ENCODE data around the gene CDC14B. TPM values are rescaled to one million over a fixed set of nuclear protein-coding genes. Genes with fewer than 3 reads are reported as not detected.
"Not testable (repeated sequence)": the region's sequence is repeated elsewhere in the genome, so short reads cannot be mapped to it uniquely, and the experiment has no call there.

CDC14B gene
- total RNA-seq, 1 donor from 2014 or later = 9.5 TPM

GRCh38 chr9:96621618-96622017, 2.0 kb upstream of the CDC14B start:
- no peak for DNase-seq

- no peak for DNase-seq
These were observed 1.2 kb upstream of the CDC14B start for GRCh38 chr9:96620832-96621269.

- DNase-seq = no peak
These were observed 505 bp upstream of the CDC14B start for GRCh38 chr9:96620181-96620514.

GRCh38 chr9:96619124-96619465, 548 bp downstream of the CDC14B start:
- no peak for DNase-seq

GRCh38 chr9:96618209-96619123, 1.2 kb downstream of the CDC14B start:
- DNase-seq = peak; percentile 29

GRCh38 chr9:96617439-96618185, 2.0 kb downstream of the CDC14B start:
- no peak for DNase-seq

- no peak for DNase-seq
These were observed 2.7 kb downstream of the CDC14B start for GRCh38 chr9:96616817-96617438.

GRCh38 chr9:96615411-96615810, 4.2 kb downstream of the CDC14B start:
- no peak for DNase-seq

GRCh38 chr9:96614664-96615063, 5.0 kb downstream of the CDC14B start:
- not testable (repeated sequence) for DNase-seq

GRCh38 chr9:96612966-96613589, 6.6 kb downstream of the CDC14B start:
- DNase-seq = no peak

- no peak for DNase-seq
These were observed 7.3 kb downstream of the CDC14B start for GRCh38 chr9:96612105-96612965.

GRCh38 chr9:96611302-96611701, 8.3 kb downstream of the CDC14B start:
- DNase-seq = no peak

- DNase-seq = no peak
These were observed 9.9 kb downstream of the CDC14B start for GRCh38 chr9:96609732-96610131.

GRCh38 chr9:96607971-96608370, 11.7 kb downstream of the CDC14B start:
- DNase-seq = no peak

GRCh38 chr9:96605328-96605727, 14.3 kb downstream of the CDC14B start:
- DNase-seq = no peak

- no peak for DNase-seq
These were observed 15.7 kb downstream of the CDC14B start for GRCh38 chr9:96604004-96604319.

GRCh38 chr9:96603305-96604003, 16.2 kb downstream of the CDC14B start:
- no peak for DNase-seq

- DNase-seq = no peak
These were observed 20.3 kb downstream of the CDC14B start for GRCh38 chr9:96599298-96599697.

GRCh38 chr9:96596601-96597111, 23.0 kb downstream of the CDC14B start:
- no peak for DNase-seq

GRCh38 chr9:96587338-96588315, 32.0 kb downstream of the CDC14B start:
- DNase-seq = no peak

Measured in dermis blood vessel endothelial cell (primary cell).